Activated naive CD8-positive, alpha-beta T cell treated with anti-CD3 and anti-CD28 coated beads, Interleukin-2, amount 50 U/mL, for 24 hours (primary cell): ENCODE data around the gene COMP.
"Not testable (repeated sequence)": the region's sequence is repeated elsewhere in the genome, so short reads cannot be mapped to it uniquely, and the experiment has no call there.

Experiments
- ATAC-seq: fragments of 150-1000 bp; cut with Tn5 transposase; one replicate; pipeline ENCODE4 v1.10.0; 2021
- DNase-seq: peaks from one replicate; pipeline ENCODE4 v3.0.0; 2021
- H3K27ac Mint-ChIP-seq: one replicate; pipeline ENCODE4 v1.8.0; 2021; ENCODE audit warnings: mild to moderate bottlenecking, mixed read lengths
- H3K27me3 Mint-ChIP-seq: one replicate; pipeline ENCODE4 v1.8.0; 2021; ENCODE audit warnings: mixed read lengths
- H3K36me3 Mint-ChIP-seq: one replicate; pipeline ENCODE4 v1.8.0; 2021; ENCODE audit warnings: low read depth, mixed read lengths
- H3K4me1 Mint-ChIP-seq: one replicate; pipeline ENCODE4 v1.8.0; 2021; ENCODE audit warnings: mixed read lengths
- H3K4me3 Mint-ChIP-seq: one replicate; pipeline ENCODE4 v1.8.0; 2021; ENCODE audit warnings: mild to moderate bottlenecking, moderate library complexity, mixed read lengths
- H3K9me3 Mint-ChIP-seq: one replicate; pipeline ENCODE4 v1.8.0; 2021; ENCODE audit warnings: mixed read lengths

COMP gene

DNA sequence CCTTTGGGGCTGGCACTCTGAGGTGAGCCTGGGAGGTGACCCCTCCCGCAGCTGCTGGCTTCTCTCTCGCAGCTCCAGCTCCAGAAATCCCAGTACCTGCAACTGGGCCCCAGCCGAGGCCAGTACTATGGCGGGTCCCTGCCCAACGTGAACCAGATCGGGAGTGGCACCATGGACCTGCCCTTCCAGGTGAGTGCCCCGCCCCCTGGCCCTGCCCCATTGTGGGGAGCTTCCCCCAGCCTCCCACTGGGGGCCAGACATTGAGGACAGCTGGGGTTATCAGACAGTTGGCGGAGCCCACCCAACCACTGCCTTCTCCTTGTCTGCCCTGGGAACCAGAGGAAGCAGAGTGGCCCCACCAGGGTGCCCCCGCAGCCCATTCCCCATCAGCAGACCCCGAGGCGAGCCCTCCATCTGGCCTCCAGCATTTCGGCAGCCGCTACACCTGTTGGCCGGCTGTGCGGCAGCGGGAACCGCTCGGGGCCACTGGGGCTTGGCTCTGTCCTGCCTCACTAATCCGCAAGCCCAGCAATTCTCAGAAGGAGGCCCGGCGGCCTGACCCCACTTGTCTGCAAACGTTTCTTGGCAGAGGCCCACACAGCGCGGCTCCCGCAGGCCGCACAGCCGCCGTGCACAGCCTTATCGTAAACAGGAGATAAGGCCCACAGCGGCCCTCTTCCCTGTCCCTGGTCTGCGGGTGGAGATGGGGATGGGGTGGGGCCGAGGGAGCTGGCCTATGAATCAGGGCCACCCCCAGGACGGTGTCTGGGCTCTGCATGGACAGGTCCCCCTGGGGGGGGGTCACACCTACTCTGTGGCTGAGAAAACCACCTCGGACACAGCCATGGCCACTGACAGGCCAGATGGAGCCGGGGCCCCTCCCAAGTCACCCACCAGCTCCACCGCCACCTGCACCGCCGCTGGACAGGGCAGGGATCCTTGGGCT lies 48.0 kb downstream of the COMP start:
- Mint-ChIP-seq H3K36me3 (no peaks in the 10 kb centered on the region), H3K4me1 (no peaks in the 10 kb centered on the region), H3K27ac (no peak overlapping the region), H3K9me3 (no peaks in the 10 kb centered on the region), H3K27me3 (no peaks in the 10 kb centered on the region), H3K4me3 (no peak overlapping the region)
- ATAC-seq (no peak), DNase-seq (no peak)

DNA sequence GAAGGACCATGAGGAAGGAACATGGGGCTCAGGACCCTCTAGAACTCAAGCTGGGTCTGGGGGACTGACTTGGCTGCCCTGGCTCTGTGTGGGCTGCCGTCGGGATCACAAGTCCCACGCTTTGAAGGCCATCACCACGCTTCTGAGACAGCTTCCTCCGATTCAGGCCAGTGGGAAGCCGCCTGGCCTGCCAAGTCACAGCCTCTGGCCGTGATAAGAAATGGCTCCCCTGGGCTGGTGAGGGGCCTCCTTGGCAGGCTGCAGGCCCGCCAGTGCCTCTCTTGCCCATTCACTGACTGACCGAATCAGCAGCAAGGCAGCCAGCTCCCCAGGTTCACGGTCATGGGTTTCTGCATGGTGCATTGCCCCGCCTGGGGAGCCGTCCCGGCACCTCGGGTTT lies 48.8 kb downstream of the COMP start:
- DNase-seq (no peak), ATAC-seq (no peak)
- no peaks in the 10 kb centered on the region for H3K9me3 Mint-ChIP-seq
- no peaks in the 10 kb centered on the region for H3K4me1 Mint-ChIP-seq
- H3K27me3 Mint-ChIP-seq, result no peaks in the 10 kb centered on the region
- H3K36me3 Mint-ChIP-seq, result no peaks in the 10 kb centered on the region
- H3K4me3 Mint-ChIP-seq, result no peak overlapping the region
- H3K27ac Mint-ChIP-seq, result no peak overlapping the region

DNA sequence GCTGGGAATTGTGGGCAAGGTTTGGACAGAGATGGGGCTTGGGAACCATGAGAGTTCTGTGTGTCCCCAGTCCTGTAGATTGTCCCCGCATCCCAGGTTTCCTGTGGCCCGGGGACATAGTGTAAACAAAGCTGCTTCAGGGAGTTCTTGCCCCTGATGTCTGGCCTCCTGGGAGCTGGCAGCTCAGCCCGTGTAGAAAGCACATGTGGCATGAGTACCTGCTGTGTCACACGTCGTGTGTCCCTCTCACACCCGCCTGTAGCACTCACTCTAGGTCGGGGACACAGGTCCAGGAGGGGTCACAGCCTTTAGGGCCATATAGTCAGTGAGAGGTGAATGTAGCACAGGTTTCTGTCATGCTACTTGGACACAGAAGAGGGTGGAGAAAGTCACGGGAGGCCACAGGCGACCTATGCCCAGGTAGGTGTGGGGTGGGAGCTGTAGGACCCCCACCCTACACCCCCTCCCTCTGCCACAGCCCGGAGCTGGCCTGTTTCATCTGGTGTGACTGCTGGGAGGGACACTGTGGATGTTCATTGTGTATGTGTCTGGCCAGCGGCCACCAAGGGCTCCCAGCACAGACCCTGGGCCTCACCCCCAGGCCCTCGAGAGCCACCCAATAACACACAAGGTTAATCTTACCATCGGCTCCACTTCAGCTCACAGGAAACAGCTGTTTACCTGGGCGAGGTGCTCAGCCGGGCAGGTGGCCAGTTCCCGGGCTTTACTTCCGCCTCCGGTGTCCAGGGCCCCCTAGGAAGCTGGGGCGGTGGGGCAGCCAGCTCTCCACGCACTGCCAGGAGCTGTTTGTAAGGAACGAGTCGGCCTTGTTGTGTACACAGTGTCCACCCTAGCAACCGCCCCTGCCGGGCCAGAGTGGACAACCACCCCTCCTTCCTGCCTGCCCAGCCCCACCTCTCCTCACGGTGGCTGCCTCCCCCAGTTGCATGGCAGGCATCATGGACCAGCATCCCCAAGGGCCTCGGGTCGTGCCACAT lies 49.7 kb downstream of the COMP start:
- Mint-ChIP-seq H3K4me3 (no peak overlapping the region), H3K27ac (no peak overlapping the region), H3K36me3 (no peaks in the 10 kb centered on the region), H3K27me3 (no peaks in the 10 kb centered on the region), H3K4me1 (no peaks in the 10 kb centered on the region), H3K9me3 (no peaks in the 10 kb centered on the region)
- no peak for ATAC-seq
- no peak for DNase-seq

DNA sequence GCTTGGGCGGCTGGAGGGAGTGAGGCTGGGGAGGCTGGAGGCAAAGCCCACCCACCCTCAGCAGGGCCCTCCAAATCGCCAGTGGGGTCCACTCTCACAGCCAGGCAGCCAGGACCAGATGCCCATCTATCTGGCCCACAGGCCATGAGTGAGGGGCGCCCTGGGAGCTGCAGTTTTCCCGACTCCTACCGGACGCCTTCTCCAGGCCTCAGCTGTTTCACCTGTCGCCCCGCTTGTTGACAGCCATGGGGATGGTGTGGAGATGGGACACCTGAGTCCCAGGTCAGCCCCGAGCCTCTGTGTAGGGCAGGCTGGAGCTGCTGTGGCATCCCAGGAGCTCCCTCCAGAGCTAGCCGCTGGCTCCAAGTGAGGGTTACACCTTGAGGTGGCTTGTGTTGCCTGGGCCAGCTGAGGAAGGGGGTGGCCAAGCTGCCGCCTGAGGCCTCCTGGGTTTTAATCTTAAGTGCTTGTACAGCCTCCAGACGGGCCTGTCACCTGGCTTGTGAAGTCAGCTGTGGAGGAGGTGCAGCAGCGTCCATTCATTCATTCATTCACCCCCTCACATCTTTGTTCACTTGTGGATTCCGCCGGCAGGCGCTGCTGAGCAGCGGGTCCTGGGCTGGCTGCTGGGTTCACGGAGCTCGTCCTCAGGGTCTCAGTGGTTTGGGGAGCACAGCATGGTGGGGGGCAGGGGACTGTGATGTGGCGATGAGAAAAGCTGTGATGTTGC lies 52.0 kb downstream of the COMP start:
- ATAC-seq (no peak), DNase-seq (no peak)

DNA sequence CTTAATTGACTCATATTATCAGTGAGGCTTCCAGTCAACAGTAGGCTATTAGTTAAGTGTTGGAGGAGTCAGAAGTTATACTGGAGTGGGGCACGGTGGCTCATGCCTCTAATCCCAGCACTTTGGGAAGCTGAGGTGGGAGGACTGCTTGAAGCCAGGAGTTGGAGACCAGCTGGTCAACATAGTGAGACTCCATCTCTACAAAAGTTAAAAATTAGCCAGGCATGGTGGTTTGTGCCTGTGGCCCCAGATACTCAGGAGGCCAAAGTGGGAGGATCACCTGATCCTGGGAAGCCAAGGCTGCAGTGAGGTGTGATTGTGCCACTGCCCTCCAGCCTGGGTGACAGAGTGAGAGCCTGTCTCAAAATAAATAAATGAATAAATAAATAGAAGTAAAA lies 53.2 kb downstream of the COMP start:
- Mint-ChIP-seq H3K9me3 (no peaks in the 10 kb centered on the region), H3K36me3 (no peaks in the 10 kb centered on the region), H3K4me1 (no peaks in the 10 kb centered on the region), H3K4me3 (no peak overlapping the region), H3K27me3 (no peaks in the 10 kb centered on the region), H3K27ac (no peak overlapping the region)
- no peak for ATAC-seq
- no peak for DNase-seq

More for the DNA sequence above, 52.0 kb downstream of the COMP start:
- no peaks in the 10 kb centered on the region for H3K9me3 Mint-ChIP-seq
- no peaks in the 10 kb centered on the region for H3K4me1 Mint-ChIP-seq
- no peak overlapping the region for H3K27ac Mint-ChIP-seq
- no peaks in the 10 kb centered on the region for H3K36me3 Mint-ChIP-seq
- no peak overlapping the region for H3K4me3 Mint-ChIP-seq
- H3K27me3 Mint-ChIP-seq, result no peaks in the 10 kb centered on the region

DNA sequence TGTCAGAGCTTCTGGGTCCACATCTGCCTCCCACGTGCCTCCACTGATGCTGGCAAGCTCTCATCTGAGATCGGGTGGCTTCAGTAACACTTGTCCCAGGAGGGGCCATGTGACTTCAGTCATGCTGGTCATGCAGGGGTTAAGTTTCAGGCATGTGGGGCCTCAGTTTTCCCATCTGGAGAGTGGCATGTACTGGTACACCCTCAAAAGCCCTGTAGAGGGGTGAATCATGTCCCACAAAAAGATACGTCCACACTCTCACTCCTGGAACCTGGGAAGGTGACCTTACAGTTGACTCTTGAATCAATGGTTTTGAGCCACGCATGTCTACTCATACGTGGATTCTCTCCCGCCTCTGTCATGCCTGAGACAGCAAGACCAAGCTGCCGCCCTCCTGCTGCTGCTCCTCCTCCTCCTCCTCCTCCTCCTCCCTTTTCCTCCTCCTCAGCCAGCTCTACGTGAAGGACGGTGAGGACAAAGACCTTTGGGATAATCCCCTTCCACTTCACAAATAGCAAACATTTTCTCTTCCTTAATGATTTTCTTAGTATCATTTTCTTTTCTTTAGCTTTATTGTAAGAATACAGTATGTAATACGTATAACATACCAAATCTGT lies 53.7 kb downstream of the COMP start:
- Mint-ChIP-seq H3K27me3 (no peaks in the 10 kb centered on the region), H3K27ac (no peak overlapping the region), H3K9me3 (no peaks in the 10 kb centered on the region), H3K4me1 (no peaks in the 10 kb centered on the region), H3K36me3 (no peaks in the 10 kb centered on the region), H3K4me3 (no peak overlapping the region)
- ATAC-seq (no peak), DNase-seq (no peak)

DNA sequence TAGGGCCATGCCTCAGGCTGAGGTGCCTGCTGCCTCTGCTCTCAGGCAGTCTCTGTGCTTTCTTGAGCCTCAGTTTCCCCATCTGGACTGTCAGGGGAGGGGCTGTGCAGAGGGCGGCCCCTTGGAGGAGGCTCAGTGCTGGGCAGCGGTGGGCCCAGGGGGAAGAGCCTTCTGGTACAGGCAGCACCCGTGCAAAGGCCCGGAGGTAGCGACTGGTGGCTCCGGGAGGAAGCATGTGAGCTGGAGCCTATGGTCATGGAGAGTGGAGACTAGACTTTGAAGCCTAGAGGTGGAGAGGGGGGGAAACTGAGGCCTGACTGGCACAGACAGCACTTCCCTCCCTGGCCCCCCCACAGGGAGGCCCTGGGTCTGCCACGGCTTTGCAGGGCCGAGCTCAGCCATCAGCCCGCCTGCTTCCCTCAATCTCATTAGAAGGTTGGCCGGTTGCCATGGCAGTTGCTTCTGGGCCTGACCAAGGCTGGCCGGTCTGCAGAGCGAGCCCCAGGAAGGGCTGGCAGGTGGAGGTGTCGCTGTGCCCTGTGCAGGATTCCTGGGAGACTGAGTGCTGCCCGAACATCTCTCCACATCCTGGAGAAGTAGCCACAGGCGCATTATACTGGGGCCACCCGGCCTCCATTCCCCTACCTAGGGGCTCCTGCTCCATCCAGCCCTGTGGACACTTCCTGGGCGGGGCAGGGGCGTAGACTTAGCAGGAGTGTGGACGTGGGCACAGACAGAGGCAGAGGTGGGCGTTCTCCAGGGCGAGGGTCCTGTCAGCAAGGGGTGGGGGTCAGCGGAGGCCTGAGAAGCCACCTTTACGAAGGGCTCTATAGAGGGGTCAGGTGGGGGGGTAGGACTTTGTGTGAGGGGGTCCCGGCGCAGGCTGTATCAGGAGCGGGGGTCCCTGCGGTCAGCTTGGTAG lies 54.4 kb downstream of the COMP start:
- H3K27me3 Mint-ChIP-seq, result no peaks in the 10 kb centered on the region
- H3K27ac Mint-ChIP-seq, result no peak overlapping the region
- H3K9me3 Mint-ChIP-seq, result no peaks in the 10 kb centered on the region
- ATAC-seq, result no peak
- H3K4me3 Mint-ChIP-seq, result no peak overlapping the region
- no peaks in the 10 kb centered on the region for H3K36me3 Mint-ChIP-seq
- no peaks in the 10 kb centered on the region for H3K4me1 Mint-ChIP-seq
- no peak for DNase-seq

DNA sequence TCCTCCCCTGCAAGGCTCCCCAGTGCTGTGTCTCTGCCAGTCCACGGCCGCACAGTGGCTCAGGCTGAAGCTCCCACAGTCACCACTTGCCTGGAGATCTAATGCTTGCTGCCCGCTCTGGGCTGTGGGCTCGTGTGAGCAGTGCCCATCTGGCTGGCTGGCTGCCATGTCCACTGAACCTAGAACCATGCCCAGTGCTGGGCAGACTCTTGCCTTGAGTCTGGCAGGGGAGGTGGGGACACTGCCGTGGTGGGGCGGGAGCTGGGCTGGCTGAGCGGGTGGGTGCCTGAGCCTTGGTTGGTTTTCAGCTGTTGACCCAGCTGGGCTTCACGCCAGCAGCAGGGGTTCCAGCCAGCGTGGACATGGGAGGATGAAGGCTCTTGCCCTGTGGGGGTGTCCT lies 55.4 kb downstream of the COMP start:
- no peaks in the 10 kb centered on the region for H3K4me1 Mint-ChIP-seq
- H3K9me3 Mint-ChIP-seq, result no peaks in the 10 kb centered on the region
- no peak overlapping the region for H3K27ac Mint-ChIP-seq
- no peaks in the 10 kb centered on the region for H3K36me3 Mint-ChIP-seq
- no peak for DNase-seq
- H3K27me3 Mint-ChIP-seq, result no peaks in the 10 kb centered on the region
- ATAC-seq, result no peak
- no peak overlapping the region for H3K4me3 Mint-ChIP-seq

DNA sequence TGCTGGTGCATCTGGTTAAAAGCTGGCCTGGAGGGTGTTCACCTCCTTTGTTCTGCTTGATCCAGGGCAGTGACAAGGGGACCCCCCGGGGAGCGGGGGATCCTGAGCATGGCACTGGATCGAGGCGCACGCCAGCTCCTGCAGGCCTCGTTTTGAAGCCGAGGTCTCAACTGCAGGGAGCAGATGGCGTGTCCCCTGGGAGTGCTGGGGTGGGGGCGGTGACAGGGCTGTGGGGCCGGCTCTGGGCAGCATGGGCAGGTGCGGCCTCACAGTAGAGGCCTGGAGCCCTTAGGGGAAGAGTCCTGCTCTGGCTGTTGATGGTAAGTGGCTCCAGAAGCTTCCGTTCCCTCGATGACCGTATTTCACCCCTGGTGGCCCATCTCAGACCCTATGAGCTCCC lies 55.8 kb downstream of the COMP start:
- Mint-ChIP-seq H3K4me3 (no peak overlapping the region), H3K27ac (no peak overlapping the region), H3K36me3 (no peaks in the 10 kb centered on the region), H3K27me3 (no peaks in the 10 kb centered on the region), H3K9me3 (no peaks in the 10 kb centered on the region), H3K4me1 (no peaks in the 10 kb centered on the region)
- ATAC-seq, result no peak
- no peak for DNase-seq

DNA sequence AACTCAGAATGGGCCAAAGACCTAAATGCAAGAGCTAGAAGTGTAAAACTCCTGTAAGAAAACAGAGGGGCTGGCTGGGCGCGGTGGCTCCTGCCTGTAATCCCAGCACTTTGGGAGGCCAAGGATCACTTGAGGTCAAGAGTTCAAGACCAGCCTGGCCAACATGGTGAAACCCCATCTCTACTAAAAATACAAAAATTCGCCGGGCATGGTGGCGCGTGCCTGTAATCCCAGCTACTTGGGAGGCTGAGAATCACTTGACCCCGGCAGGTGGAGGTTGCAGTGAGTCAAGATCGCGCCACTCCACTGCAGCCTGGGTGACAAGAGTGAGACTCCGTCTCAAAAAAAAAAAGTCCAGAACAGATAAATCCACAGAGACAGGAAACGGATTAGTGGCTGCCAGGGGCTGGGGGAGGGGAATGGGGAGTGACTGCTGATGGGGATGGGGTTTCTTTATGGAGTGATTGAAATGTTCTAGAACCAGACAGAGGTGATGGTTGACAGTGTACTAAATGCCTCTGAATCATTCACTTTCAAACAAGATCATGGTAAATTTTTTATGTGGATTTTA lies 57.3 kb downstream of the COMP start:
- ATAC-seq, H3K27me3 Mint-ChIP-seq, H3K27ac Mint-ChIP-seq, DNase-seq, H3K36me3 Mint-ChIP-seq, H3K4me1 Mint-ChIP-seq, H3K4me3 Mint-ChIP-seq, H3K9me3 Mint-ChIP-seq: not testable (repeated sequence)

DNA sequence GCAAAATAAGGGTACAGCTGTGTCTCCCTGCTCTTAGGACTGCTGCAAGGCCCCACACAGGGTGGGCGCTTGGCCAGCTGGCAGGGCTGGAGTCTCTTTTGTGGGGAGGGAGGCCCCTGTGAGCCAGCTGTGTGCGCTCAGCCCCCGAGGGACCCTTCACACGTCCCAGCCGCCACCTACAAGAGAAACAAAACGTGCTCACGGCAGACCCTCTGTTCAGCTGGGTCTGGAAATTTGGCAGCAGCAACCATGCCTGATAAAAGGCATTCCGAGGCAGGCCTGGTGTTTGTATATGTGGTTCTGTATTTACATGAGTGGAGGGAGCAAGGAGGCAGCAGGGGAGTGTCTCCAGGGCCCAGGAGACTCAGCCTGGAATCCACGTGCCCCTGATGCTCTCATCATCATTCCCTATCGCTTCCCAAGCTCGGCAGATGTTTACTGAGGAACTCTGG lies 57.9 kb downstream of the COMP start:
- H3K36me3 Mint-ChIP-seq, result no peaks in the 10 kb centered on the region
- no peak for ATAC-seq
- H3K4me3 Mint-ChIP-seq, result no peak overlapping the region
- H3K27me3 Mint-ChIP-seq, result no peaks in the 10 kb centered on the region
- no peak overlapping the region for H3K27ac Mint-ChIP-seq
- no peaks in the 10 kb centered on the region for H3K4me1 Mint-ChIP-seq
- no peaks in the 10 kb centered on the region for H3K9me3 Mint-ChIP-seq
- no peak for DNase-seq
